Psoas muscle (tissue), 8 donors: Measurements from ENCODE around the gene TRPM3. TPM values are rescaled to one million over a fixed set of nuclear protein-coding genes. Genes with fewer than 3 reads are reported as not detected.

Experiments used
- ATAC-seq, 4 donors: fragments of 200-7000 bp; cut with Tn5 transposase; one replicate each; pipeline ENCODE4 v1.9.1; 2020; ENCODE audit warnings: moderate library complexity in 3 of 4, mild to moderate bottlenecking in 2 of 4
- DNase-seq, 2 donors: peaks; one replicate each; pipeline ENCODE4 v3.0.0-alpha.2; 2020
- H3K27ac ChIP-seq: fragments of 200-600 bp; one replicate; pipeline ENCODE4 v1.8.0; 2022
- H3K27me3 ChIP-seq, 3 donors: fragments of 200-600 bp in 1 of 3; one replicate each; pipeline versions ENCODE4 v1.6.1 to v1.8.0; 2013 to 2022; ENCODE audit warnings: low read length in 2 of 3, mild to moderate bottlenecking in 2 of 3, moderate library complexity in 1 of 3; ENCODE audit not compliant: insufficient read depth in 3 of 3
- H3K36me3 ChIP-seq, 2 donors: fragments of 200-600 bp in 1 of 2; one replicate each; pipeline versions ENCODE4 v1.6.1 to v1.8.0; 2013 to 2022; ENCODE audit warnings: low read depth in 1 of 2, mild to moderate bottlenecking in 1 of 2, moderate library complexity in 1 of 2; ENCODE audit not compliant: insufficient read depth in 1 of 2
- H3K4me1 ChIP-seq: fragments of 200-600 bp; one replicate; pipeline ENCODE4 v1.8.0; 2022
- H3K4me3 ChIP-seq: fragments of 200-600 bp; one replicate; pipeline ENCODE4 v1.8.0; 2022; ENCODE audit warnings: mild to moderate bottlenecking
- H3K9me3 ChIP-seq: fragments of 200-600 bp; one replicate; pipeline ENCODE4 v1.8.0; 2022
- WGBS, 3 donors: extraction: QIAGEN DNeasy Blood & Tissue Kit; methylation state at CpG; one replicate each; pipeline versions ENCODE4 v1.1.6 to v1.1.7; 2013; 5-methylcytosine and 5-hydroxymethylcytosine counted together
- intact Hi-C, 2 donors: fragments of 100-400 bp; cut with DNase I; formaldehyde crosslinking; loops; one replicate each; pipeline versions ENCODE4 v1.11.0 to v1.14.2; 2022
- polyA plus RNA-seq, 3 donors: library from polyadenylated mRNA; stranded (reverse); fragments of 200-250 nt; gene quantifications; one replicate each; pipeline ENCODE4 v1.2.3, GENCODE V29; 2013
- total RNA-seq, 4 donors: library from RNA; stranded (reverse); fragmentation: NEBNext Ultra II Directional in 2 of 4; extraction: Animal tissue kit (Norgen Biotek cat#: 25700) in 2 of 4; gene quantifications; one replicate each; pipeline versions ENCODE4 v1.2.1 to v1.2.4, GENCODE V29; 2021 to 2023
- TF ChIP-seq, protein P1 (sequence below): fragments of 200-600 bp; IDR thresholded peaks from one replicate; pipeline ENCODE4 v1.8.0; 2022; ENCODE audit warnings: antibody characterized with exemption
- donor health status: healthy with polysubstance abuse.
- donor health status: DM: no; HTN: no; CAD: no; lungs with moderate emphysema.
- donor health status: Bipolar disorder and iron deficiency.
- donor health status: healthy.
- donor health status: DM: yes; HTN: yes; CAD: no.
- donor health status: DM: no; HTN: no; CAD: no.
- donor health status: DM: no; HTN: no; CAD: no.
- donor health status: DM: yes; HTN: yes; CAD: no.

TRPM3 gene
- total and polyA plus RNA-seq, 7 donors = 0.01 to 0.16 (median 0.06) TPM; not detected in 3

GRCh38 chr9:70868041-70868440, 253.4 kb downstream of the TRPM3 start:
- no peaks in the 10 kb centered on the region for H3K4me1 ChIP-seq
- H3K4me3 ChIP-seq = no peak overlapping the region
- ATAC-seq = no peak
- WGBS, 3 donors = 81 to 89% (median 87%) methylated on average over 1 of the region's 1 CpG
- intact Hi-C loops = no loop called here
- no peaks in the 10 kb centered on the region for H3K36me3 ChIP-seq
- no peak for DNase-seq
- TF ChIP-seq, protein P1, sequence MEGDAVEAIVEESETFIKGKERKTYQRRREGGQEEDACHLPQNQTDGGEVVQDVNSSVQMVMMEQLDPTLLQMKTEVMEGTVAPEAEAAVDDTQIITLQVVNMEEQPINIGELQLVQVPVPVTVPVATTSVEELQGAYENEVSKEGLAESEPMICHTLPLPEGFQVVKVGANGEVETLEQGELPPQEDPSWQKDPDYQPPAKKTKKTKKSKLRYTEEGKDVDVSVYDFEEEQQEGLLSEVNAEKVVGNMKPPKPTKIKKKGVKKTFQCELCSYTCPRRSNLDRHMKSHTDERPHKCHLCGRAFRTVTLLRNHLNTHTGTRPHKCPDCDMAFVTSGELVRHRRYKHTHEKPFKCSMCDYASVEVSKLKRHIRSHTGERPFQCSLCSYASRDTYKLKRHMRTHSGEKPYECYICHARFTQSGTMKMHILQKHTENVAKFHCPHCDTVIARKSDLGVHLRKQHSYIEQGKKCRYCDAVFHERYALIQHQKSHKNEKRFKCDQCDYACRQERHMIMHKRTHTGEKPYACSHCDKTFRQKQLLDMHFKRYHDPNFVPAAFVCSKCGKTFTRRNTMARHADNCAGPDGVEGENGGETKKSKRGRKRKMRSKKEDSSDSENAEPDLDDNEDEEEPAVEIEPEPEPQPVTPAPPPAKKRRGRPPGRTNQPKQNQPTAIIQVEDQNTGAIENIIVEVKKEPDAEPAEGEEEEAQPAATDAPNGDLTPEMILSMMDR = no peak
- no peak overlapping the region for H3K27ac ChIP-seq
- peaks cover 0 to 4% (median 0%) of the 10 kb centered on the region in 3 donors for H3K27me3 ChIP-seq
- no peaks in the 10 kb centered on the region for H3K9me3 ChIP-seq

- WGBS, 3 donors = 33 to 49% (median 37%) methylated on average over 2 of the region's 2 CpGs
- no peak overlapping the region for H3K4me3 ChIP-seq
- TF ChIP-seq, protein P1 = no peak
- ATAC-seq (no peak), DNase-seq (no peak)
- intact Hi-C loops = no loop called here
- H3K27ac ChIP-seq = no peak overlapping the region
- H3K27me3 ChIP-seq = peaks cover 0 to 4% (median 0%) of the 10 kb centered on the region in 3 donors
- no peaks in the 10 kb centered on the region for H3K36me3 ChIP-seq
- H3K4me1 ChIP-seq = no peaks in the 10 kb centered on the region
- no peaks in the 10 kb centered on the region for H3K9me3 ChIP-seq
Measured at GRCh38 chr9:70865471-70865870, 255.9 kb downstream of the TRPM3 start.

DNA sequence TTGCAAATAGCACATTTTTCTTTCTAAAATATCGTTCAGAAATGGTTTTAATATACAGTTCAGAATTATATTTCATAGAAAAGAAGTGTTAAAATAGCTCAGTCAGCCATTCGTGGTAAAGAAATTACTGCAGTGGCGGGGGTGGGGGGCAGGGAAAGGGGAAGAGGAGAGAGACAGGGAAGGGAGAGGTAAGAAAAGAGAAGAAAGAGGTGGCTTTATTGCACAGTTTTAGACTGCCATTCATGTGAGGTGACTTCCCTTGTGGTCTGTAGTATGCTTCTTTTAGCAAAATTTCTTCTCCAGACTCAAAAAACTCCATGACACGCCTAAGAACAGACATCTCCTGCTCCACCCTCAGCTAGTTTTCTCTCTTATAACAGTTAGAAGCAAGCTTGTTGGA, 259.6 kb downstream of the TRPM3 start:
- intact Hi-C loops = no loop called here
- DNase-seq (no peak), ATAC-seq (no peak)
- Histone ChIP-seq H3K27me3 (peaks cover 0 to 4% (median 0%) of the 10 kb centered on the region in 3 donors), H3K4me1 (no peaks in the 10 kb centered on the region), H3K4me3 (no peak overlapping the region), H3K27ac (no peak overlapping the region), H3K36me3 (no peaks in the 10 kb centered on the region), H3K9me3 (no peaks in the 10 kb centered on the region)
- TF ChIP-seq, protein P1 = no peak
- WGBS, 3 donors = 58 to 66% (median 58%) methylated on average over 4 of the region's 4 CpGs

DNA sequence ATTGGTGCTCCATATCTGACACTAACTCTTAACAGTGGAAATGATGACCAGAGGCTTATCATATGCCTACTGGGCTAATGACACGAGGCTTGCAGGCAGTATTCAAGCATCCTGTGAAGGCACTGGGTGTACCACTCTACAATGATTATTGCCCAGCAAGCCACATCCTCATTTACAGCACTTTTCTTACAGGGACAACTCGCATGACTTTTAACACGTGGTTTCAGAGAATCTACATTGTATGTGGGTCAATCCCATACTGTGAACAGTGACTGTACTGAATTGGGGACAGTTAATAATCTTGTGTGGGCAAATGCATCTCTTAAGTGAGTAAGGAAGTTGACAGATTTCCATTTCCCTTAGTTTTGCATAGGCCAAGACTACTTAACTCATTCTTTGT, 260.0 kb downstream of the TRPM3 start:
- no peaks in the 10 kb centered on the region for H3K9me3 ChIP-seq
- TF ChIP-seq, protein P1 = no peak
- H3K4me3 ChIP-seq = no peak overlapping the region
- 67 to 71% (median 69%) methylated on average over 3 of the region's 3 CpGs for WGBS, 3 donors
- intact Hi-C loops = no loop called here
- H3K4me1 ChIP-seq = no peaks in the 10 kb centered on the region
- H3K27ac ChIP-seq = no peak overlapping the region
- H3K36me3 ChIP-seq = no peaks in the 10 kb centered on the region
- peaks cover 0 to 3% (median 0%) of the 10 kb centered on the region in 3 donors for H3K27me3 ChIP-seq
- DNase-seq (no peak), ATAC-seq (no peak)

DNA sequence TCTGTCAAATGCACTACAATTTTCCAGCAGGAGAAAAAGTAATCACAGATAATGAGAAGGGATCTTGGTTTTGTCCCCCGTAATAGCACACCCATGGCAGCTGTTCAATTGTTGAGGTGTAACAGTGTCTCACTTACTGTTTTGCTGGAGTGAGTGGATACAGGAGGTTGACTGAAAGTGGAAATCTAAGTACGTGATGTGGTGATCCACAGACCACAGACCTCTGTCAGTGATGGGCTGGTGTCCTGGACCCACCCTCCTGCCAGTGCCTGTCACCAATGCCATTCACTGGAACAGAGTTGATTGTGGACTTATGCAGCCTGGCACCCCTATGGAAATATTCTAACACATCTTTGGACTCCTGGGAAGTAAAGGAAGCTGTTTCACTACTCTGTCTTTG, 261.7 kb downstream of the TRPM3 start:
- no peaks in the 10 kb centered on the region for H3K27me3 ChIP-seq
- H3K4me1 ChIP-seq = no peaks in the 10 kb centered on the region
- 63 to 70% (median 64%) methylated on average over 2 of the region's 2 CpGs for WGBS, 3 donors
- DNase-seq (no peak), ATAC-seq (no peak)
- no peaks in the 10 kb centered on the region for H3K36me3 ChIP-seq
- H3K27ac ChIP-seq = no peak overlapping the region
- no peak overlapping the region for H3K4me3 ChIP-seq
- no peaks in the 10 kb centered on the region for H3K9me3 ChIP-seq
- TF ChIP-seq, protein P1 = no peak
- intact Hi-C loops = no loop called here
